Endometrial microvascular endothelial cells (primary cell): ENCODE data around the gene KCNK17. TPM values are rescaled to one million over a fixed set of nuclear protein-coding genes. Genes with fewer than 3 reads are reported as not detected.
"Not testable (repeated sequence)": the region's sequence is repeated elsewhere in the genome, so short reads cannot be mapped to it uniquely, and the experiment has no call there.

Source experiments
- in situ Hi-C: cut with HindIII; loops from 2 replicates; pipeline ENCODE4 v1.10.0; 2017; ENCODE audit warnings: low sequenced_read_pairs, low pct_unique_long_range_greater_than_20kb; ENCODE audit errors: inconsistent ontology term
- total RNA-seq: library from RNA; depleted of rRNA; stranded (reverse); fragments of >200 nt; gene quantifications from one replicate; pipeline ENCODE4 v1.2.3, GENCODE V29; 2015; ENCODE audit errors: inconsistent ontology term

The KCNK17 gene
- total RNA-seq, 1 donor from 2014 or later = not detected

DNA sequence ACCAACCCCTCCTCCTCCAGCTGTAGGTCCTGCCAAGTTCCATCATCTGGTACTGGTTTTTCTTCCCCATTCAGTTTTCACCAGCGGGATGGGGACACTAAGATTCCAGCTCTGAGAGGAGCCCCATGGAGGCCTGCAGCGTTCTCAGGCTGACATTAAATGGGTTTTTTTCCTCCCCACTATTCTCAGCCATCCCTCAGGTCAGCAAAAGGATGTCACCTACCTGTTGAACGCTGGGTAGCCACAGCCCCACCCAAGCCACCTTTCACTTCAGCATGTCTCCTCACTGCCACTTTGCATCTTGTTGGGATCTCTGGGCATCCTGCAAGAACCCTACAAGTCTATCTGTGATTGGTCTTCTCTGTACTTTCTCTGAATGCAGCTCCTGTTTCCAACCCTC lies 6.8 kb downstream of the KCNK17 start:
- in situ Hi-C loops = no loop called here

DNA sequence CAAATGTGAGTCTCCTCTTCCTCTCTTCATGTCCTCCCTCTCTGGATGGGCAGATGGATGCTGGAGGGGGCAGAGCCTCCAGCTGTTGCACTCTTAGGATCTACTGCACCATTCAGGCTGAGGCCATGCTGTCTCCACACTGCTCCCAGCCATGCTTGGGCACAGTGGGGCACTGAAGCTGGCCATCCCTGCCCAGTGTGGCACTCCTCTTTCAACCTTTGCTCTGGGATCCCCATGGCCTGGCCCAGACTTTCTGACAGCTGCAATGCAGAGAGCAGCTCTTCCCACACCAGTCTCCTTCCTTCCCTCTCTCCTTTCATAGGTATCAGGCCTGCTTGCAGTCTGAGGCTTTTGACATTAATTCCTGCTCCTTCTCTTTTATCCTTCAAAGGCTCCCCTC lies 9.3 kb downstream of the KCNK17 start:
- in situ Hi-C loops = no loop called here

GRCh38 chr6:39303425-39304153 lies 10.6 kb downstream of the KCNK17 start:
- in situ Hi-C loops = no loop called here

DNA sequence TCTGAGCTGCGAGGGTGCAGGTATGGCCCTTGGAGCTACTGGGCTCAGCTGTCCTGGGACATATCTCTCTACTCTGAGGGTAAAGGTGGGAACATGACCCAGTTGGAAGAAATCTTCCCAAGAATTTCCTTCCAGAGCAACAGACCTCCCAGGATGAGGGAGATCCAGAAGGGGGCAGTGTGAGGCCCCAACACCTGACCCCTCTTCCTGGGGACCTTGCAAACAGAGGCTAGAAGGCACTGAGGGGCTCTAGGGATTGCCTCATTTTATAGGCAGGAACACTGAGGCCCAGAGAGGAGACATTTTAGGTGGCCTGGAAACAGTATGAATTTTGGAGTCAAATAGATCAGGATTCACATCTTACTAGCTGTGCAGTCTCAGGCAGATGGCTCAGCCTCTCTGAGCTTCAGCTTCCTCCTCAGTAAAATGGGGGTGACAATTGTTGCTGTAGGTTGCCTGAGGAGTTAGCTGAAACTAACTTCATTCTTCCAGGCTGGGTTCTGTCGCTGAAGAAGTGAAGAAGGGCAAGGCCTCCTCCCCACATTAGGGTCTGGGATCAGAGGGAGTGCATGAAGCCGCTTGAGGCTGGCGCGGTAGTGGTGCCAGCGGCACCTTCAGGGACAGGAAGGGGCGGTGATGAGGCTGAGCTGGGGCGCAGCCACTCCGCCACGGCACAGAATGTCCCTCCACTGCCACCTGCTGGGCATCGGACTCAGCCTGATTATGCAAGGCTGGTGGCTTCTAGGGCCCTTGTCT lies 11.4 kb downstream of the KCNK17 start:
- in situ Hi-C loops = no loop called here

DNA sequence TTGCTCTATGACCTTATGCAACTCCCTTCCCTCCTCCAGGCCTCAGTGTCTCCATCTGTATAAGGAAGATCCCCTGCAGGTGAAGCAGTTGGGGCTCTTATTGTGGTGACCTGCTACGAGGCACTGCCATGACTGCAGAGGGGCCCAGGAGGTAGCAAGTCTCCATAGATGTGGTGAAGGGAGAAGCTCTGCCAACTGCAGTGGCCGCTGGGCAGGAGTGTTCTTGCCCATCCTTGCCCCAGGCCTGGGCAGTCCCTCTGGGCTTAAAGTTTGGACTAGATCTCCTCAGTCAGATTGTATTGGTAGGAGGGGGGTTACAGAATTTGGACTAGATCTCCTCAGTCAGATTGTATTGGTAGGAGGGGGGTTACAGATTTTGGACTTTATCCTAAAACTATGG lies 12.2 kb downstream of the KCNK17 start:
- in situ Hi-C loops = no loop called here

DNA sequence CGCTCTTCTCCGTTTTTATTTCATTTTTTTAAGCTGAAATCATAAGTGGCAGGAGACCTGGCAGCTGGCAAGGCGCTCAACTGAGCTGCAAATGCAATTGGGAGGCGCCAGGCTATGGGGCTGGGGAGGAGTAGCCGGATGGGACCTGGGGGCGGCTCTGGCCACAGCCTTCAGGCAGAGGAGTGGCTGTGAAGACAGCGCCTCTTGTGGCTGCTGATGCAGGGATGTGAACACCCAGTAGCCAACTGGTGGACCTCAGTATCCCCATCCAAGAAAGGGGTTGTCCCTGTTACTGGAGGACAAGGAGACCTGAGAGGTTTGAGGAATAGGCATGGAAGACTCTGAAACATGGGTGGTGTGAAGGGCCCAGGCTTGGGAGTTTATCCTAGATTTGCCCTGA lies 12.6 kb downstream of the KCNK17 start:
- in situ Hi-C loops = no loop called here

DNA sequence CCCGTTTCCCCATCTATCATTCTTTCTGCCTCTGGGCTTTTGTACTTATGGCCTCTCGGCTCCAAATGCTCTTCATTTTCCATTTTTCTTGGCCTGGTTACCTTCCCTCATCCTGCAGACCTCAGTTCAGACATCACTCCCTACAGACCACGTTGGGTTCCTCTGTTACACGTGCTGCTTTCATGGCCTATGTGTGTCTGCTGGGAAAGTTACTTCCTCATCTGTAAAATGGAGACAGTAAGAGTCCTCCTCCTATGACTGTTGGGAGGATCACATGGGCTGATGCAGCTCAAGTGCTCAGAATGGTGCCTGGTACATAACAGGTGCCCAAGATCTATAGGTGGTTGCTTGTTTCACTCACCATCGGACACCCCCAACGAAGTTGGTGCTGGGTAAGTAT lies 13.5 kb downstream of the KCNK17 start:
- in situ Hi-C loops = no loop called here

DNA sequence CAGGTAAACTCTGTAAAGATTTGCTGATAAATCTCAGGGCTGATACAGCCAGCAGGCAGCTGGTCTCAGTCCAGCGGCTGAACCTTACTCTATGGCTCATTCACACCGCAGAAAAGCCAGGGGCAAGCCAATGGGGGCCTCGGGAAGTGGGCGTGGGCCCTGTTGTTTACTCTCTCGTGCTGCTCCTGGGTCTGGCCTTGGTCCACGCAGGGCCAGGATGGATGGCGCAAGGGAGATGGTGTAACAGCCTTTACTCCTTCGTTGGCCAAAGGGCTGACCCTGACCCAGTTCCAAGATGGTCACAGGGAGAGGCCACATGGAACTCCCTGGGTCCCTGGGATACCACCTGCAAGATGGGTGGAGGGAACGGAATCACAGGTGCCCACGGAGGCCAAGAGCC lies 16.2 kb downstream of the KCNK17 start:
- in situ Hi-C loops = no loop called here

DNA sequence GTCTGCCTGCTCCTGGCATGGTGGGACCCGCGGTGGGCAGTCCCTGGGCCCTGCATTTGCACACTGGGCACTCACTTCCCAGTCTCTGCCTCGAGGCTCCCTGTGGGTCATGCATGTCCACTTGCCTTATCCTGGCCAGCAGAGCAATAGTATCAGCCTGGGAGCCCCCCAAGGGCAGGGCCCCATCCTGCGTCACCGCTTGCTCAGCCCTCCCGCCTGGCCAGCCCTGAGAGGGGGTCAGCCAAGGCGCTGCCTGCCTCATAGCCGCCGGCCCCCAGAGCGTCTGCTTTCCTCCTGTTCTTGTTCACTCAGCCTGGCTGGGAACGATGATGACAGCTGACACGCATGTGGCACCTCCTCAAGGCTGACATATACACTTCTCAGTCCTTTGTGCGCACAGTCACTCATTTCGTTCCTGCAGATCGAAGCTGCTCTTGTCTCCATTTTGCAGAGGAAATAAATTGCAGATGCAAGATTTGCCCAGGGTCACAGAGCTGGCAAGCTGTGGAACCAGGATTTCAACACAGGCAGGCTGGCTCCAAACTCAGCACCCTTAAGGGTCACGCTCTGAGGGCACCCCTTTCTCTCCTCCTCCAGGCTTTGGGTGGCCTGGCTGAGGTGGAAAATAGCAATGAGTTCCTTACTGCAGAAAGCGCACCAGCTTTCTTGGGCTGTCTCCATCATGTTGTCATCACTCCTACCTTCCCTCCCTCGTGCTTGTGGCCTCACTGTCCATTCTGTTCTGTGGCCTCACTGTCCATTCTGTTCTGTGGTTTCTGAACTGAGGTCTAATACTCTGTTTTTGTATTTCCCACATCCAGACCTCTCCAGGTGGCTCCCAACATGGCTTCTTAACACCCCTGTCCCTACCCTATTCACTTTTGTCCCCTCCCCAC lies 17.2 kb downstream of the KCNK17 start:
- in situ Hi-C loops = no loop called here

DNA sequence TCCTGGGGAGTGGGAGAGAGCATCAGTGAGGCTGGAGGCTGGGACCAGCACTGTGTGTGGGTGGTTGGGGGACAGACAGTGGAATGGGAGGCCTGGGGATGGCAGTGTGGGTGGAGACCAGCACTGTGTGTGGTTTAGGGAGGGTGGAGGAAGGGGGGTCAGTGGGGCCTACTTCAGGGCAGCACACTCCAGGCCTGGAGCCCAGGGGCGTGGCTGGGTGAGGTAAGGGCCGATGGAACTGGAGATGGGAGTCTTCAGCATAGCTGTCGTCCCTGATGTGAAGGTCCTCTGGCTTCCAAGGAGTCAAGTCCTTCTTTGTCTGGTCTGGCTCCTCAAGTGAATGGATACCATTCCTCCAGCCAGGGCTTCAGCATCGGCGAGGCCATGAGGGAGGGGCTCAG lies 18.6 kb downstream of the KCNK17 start:
- in situ Hi-C loops = no loop called here

DNA sequence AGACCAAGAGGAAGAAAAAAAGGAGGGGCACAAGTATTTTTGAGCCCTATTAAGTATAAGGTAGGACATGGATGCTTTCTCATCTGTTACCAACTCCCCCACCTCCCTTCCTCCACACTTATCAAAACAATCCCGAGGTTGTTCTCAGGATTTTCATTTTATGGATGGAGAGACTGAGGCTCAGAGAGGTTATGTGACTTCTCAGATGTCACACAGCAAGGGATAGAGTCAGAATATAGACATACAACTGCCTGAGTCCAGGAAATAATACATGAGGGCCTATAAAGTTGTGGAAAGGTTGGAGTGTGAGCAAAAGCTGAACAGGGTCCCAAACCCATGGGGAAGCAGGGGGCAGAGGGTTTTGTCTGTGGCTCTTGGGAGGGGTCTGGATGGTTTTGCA lies 19.3 kb downstream of the KCNK17 start:
- in situ Hi-C loops = no loop called here

DNA sequence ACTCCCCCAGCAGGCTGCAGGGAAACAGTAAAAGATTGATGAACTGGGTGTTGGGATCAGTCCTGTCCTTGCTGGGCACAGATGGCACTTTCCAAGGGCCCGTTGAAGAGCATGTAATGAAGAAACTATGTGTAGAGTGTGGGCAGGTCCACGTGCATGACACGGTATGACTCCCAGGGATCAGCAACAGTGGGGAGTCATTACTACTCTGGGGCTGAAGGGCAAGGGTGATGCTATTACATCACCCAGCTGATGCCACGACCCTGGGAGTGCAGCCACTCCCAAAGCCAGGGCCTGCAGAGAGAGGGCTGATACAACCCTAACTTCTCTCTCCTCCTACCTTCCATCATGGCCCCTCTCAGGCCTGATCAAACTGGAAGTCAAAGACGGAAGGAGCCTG lies 20.1 kb downstream of the KCNK17 start:
- in situ Hi-C loops = no loop called here

DNA sequence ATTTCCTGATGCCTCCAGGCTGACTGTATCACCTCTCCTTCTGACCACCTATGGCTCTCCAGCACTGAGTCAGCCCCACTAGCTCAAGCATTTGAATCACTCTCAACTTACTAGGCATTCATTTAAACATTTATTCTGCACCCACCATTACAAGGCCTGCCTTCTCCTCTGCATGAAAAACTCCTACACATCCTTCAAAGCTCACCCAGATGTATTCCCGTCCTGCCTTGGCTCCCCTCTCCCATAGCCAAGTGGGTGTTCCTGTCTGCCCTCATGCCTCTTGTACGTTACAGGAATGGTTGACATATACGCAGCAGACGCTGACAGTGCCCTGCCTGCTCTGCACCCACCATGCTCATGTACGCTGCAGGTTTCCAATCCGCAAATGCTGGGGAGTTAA lies 21.6 kb downstream of the KCNK17 start:
- in situ Hi-C loops = no loop called here

DNA sequence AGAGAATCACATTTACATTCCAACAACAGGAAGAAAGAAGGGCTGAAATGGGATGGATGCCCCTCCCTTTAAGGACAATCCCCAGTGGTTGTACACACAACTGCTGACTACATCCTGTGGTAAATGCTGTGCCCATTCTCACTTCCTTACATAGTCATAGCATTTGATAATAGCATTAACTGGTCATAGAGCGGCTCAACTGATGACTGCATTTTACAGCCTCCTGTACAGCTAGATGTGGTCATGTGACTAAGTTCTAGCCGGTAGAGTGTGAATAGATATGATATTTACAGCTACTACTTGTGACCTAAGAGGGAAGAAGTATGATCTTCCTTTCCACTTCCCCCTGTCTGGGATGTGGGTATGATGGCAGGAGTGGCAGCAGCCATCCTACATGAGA lies 24.7 kb downstream of the KCNK17 start:
- in situ Hi-C loops = no loop called here

DNA sequence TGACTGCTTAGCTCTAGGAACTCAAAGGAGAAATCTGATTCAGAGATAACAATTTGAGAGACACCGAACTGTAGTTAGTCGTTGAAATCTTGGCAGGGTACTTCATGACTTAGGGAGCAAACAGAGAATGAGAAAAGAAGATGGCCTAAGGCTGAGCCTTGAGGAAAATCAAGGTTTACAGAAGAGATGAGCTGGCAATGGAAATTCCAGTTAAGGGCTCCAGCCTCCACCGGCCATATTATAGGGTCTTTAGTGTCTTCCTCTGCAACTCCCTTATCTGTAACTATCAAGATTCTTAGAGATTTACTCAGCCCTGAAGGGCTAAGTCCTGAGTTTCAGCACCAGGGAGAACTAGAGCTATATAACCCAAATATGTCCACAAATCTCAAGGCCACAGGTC lies 26.6 kb downstream of the KCNK17 start:
- in situ Hi-C loops = no loop called here

GRCh38 chr6:39286596-39286995 lies 27.6 kb downstream of the KCNK17 start:
- in situ Hi-C loops = not testable (repeated sequence)

GRCh38 chr6:39282774-39283173 lies 31.4 kb downstream of the KCNK17 start:
- in situ Hi-C loops = no loop called here

DNA sequence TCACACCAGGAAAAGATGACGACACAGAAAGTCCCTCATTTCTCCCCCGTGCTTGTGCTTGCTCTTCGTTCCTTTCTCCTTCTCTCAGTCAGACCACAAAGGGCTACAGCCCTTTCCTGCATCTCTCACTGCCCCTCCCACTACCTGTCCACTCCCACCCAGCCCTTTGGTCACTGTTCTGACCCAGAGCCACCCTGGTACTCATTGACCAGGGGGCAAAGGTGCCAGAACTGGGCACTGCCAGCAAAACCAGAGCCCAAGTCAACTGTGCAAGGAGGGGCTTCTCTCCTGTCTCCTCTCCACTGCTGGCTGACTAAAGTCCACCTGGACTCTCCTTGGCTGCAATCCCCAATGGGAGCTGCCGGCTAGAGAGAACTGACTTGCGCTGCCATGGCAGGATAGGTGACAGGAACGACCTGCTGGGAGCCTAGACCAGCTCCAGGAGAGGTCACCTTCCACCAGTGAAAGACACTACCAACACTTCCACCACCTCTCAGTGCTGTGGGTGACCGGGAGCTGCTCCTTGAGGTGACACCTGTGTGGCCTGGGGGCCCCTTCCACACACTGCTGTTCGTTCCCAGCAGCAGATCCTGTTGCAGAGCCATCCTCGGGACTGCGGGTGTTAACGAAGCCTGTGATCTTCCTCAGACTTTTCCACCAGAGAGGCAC lies 32.8 kb downstream of the KCNK17 start:
- in situ Hi-C loops = no loop called here

- in situ Hi-C loops = no loop called here
Observed at GRCh38 chr6:39280247-39280731, 33.9 kb downstream of the KCNK17 start.
